Heart left ventricle (tissue), 16 donors: ENCODE measurements around the gene SPTA1. TPM values are rescaled to one million over a fixed set of nuclear protein-coding genes. Genes with fewer than 3 reads are reported as not detected.

Experiments used
- ATAC-seq, 4 donors: fragments of 200-7000 bp; cut with Tn5 transposase; one replicate each; pipeline ENCODE4 v1.9.1; 2020 to 2022; ENCODE audit warnings: moderate library complexity in 4 of 4, mild to moderate bottlenecking in 3 of 4, moderate number of reproducible peaks in 1 of 4
- DNase-seq, 5 donors: peaks; one replicate each; pipeline ENCODE4 v3.0.0-alpha.2; 2020
- H3K27ac ChIP-seq, 12 donors: fragments of 200-600 bp; sonication (generic) in 4 of 12; one replicate each; pipeline versions ENCODE4 v1.5.0 to v1.8.0; 2016 to 2022; ENCODE audit warnings: mild to moderate bottlenecking in 2 of 12
- H3K27me3 ChIP-seq, 9 donors: fragments of 200-600 bp; sonication (generic) in 2 of 9; one replicate each; pipeline versions ENCODE4 v1.5.1 to v1.8.0; 2016 to 2022; ENCODE audit warnings: mild to moderate bottlenecking in 3 of 9
- H3K36me3 ChIP-seq, 9 donors: fragments of 200-600 bp; sonication (generic) in 2 of 9; one replicate each; pipeline versions ENCODE4 v1.5.0 to v1.8.0; 2018 to 2022; ENCODE audit warnings: mild to moderate bottlenecking in 2 of 9
- H3K4me1 ChIP-seq, 12 donors: fragments of 200-600 bp; sonication (generic) in 4 of 12; one replicate each; pipeline versions ENCODE4 v1.5.0 to v1.8.0; 2016 to 2022; ENCODE audit warnings: mild to moderate bottlenecking in 3 of 12
- H3K4me3 ChIP-seq, 12 donors: fragments of 200-600 bp; sonication (generic) in 4 of 12; one replicate each; pipeline versions ENCODE4 v1.5.0 to v1.8.0; 2017 to 2022; ENCODE audit warnings: mild to moderate bottlenecking in 9 of 12, moderate library complexity in 4 of 12
- H3K9me3 ChIP-seq, 12 donors: fragments of 200-600 bp; sonication (generic) in 4 of 12; one replicate each; pipeline versions ENCODE4 v1.5.0 to v1.8.0; 2016 to 2022; ENCODE audit warnings: mild to moderate bottlenecking in 1 of 12
- CTCF ChIP-seq, 12 donors: fragments of 200-600 bp; sonication (generic) in 4 of 12; IDR thresholded peaks; one replicate each; pipeline versions ENCODE4 v1.5.0 to v1.8.0; 2018 to 2022; ENCODE audit warnings: antibody characterized with exemption in 12 of 12, mild to moderate bottlenecking in 5 of 12
- POLR2A ChIP-seq, 2 donors: fragments of 450-650 bp; IDR thresholded peaks; one replicate each; pipeline ENCODE4 v1.6.1; 2017; ENCODE audit warnings: antibody characterized with exemption in 2 of 2, mild to moderate bottlenecking in 2 of 2, moderate library complexity in 2 of 2
- WGBS, 4 donors: extraction: QIAGEN DNeasy Blood & Tissue Kit in 2 of 4; methylation state at CpG; one replicate each; pipeline versions ENCODE4 v1.1.5 to v1.1.7; 2013 to 2018; 5-methylcytosine and 5-hydroxymethylcytosine counted together
- intact Hi-C, 10 donors: fragments of 100-400 bp; cut with DNase I; formaldehyde crosslinking; loops; one replicate each; pipeline versions ENCODE4 v1.11.1 to v1.14.2; 2022
- polyA plus RNA-seq, 2 donors: library from polyadenylated mRNA; stranded (reverse); fragments of 200-250 nt; gene quantifications; one replicate each; pipeline ENCODE4 v1.2.3, GENCODE V29; 2013
- total RNA-seq, 9 donors: library from RNA; depleted of rRNA in 2 of 9; stranded (reverse); fragments of >200 nt in 2 of 9; fragmentation: NEBNext Ultra II Directional in 3 of 9; extraction: Animal tissue kit (Norgen Biotek cat#: 25700) in 3 of 9; gene quantifications; one replicate each; pipeline versions ENCODE4 v1.1.0 to v1.2.4, GENCODE V29; 2016 to 2023
- donor health status: ischemic (EF 13 %, LVEDD 7.1; RV severe dilation, severe dysfunction).
- donor health status: healthy with polysubstance abuse.
- donor health status: DM: no; HTN: yes; CAD: no.
- donor health status: DM: no; HTN: no; CAD: no.
- donor health status: ischemic (EF 25% LVEDD 6.9; RV normal size, moderate dysfunction).
- donor health status: ischemic (EF 25% LVEDD 5.7; RV mildly dilated, moderate dysfunction).
- donor health status: healthy.
- donor health status: DM: yes; HTN: yes; CAD: no.
- donor health status: ischemic (EF 35%, LVEDD 5.7; RV mildly dilated, moderate dysfunction).
- donor health status: nonischemic (EF 11% LVEDD 7.7; RV severe dilation, severe dysfunction).
- donor health status: DM: yes; HTN: yes; CAD: no.
- donor health status: PGD.
- donor health status: ischemic (EF 29% LVEDD 5.4; RV normal size, mild dysfunction).
- donor health status: nonischemic (EF 23%, LVEDD 6.1; RV moderate dilation, normal function).

The SPTA1 gene
- total and polyA plus RNA-seq, 11 donors = 0.06 to 0.99 (median 0.19) TPM; not detected in 5

GRCh38 chr1:158570480-158570879 is 116.0 kb downstream of the SPTA1 start, which contains the start of gene OR6P1:
Gene OR6P1 (minus strand): TSS chr1:158570580. CDS start chr1:158563604, 6,976 bp downstream.
- TF ChIP-seq CTCF (IDR thresholded peaks at IDR 0.05) (no peak), POLR2A (IDR thresholded peaks at IDR 0.05) (no peak)
- DNase-seq (no peak), ATAC-seq (no peak)
- 72 to 84% (median 76%) methylated on average over 3 of the region's 3 CpGs for WGBS, 4 donors
- no peak within 1 kb of the TSS for H3K27ac ChIP-seq
- no peak within 1 kb of the TSS for H3K4me3 ChIP-seq
- H3K36me3 ChIP-seq = no peaks in the 10 kb centered on the region
- intact Hi-C loops = no loop called here
- H3K27me3 ChIP-seq = no peaks in the 10 kb centered on the region
- no peaks in the 10 kb centered on the region for H3K4me1 ChIP-seq
- H3K9me3 ChIP-seq = no peaks in the 10 kb centered on the region

DNA sequence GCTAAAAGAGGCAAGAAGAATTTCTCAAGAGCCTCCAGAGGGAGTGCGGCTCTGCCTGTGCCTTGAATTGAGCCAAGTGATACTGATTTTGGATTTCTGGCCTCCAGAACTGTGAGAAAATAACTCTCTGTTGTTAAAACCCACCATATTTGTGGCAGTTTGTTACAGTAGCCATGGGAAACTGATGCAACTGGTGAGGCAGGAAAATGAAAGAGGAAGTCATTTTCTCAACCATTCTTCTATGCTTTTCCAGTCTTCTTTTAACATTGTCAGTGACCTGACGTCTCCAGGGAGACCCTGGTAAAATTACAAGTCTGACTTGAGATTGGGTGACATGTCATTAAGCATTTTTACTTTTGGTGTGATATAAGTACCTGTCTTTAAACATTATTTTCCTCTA is 121.9 kb downstream of the SPTA1 start:
- intact Hi-C loops = no loop called here
- WGBS, 4 donors = 62 to 71% (median 67%) methylated on average over 2 of the region's 2 CpGs
- H3K4me3 ChIP-seq = no peak overlapping the region

GRCh38 chr1:158563853-158564252 is 122.7 kb downstream of the SPTA1 start:
- WGBS, 4 donors = 74 to 84% (median 79%) methylated on average over 2 of the region's 2 CpGs
- TF ChIP-seq POLR2A (IDR thresholded peaks at IDR 0.05) = no peak
- TF ChIP-seq CTCF (IDR thresholded peaks at IDR 0.05) = no peak
- intact Hi-C loops = no loop called here
- no peaks in the 10 kb centered on the region for H3K36me3 ChIP-seq
- no peak for DNase-seq
- H3K27ac ChIP-seq = no peak overlapping the region
- no peaks in the 10 kb centered on the region for H3K27me3 ChIP-seq
- no peak overlapping the region for H3K4me3 ChIP-seq
- peaks cover 0 to 8% (median 0%) of the 10 kb centered on the region in 12 donors for H3K4me1 ChIP-seq
- ATAC-seq = no peak
- no peaks in the 10 kb centered on the region for H3K9me3 ChIP-seq

More for the DNA sequence above, 121.9 kb downstream of the SPTA1 start:
- no peaks in the 10 kb centered on the region for H3K36me3 ChIP-seq
- H3K4me1 ChIP-seq = peaks cover 0 to 8% (median 0%) of the 10 kb centered on the region in 12 donors
- TF ChIP-seq CTCF (IDR thresholded peaks at IDR 0.05) (no peak), POLR2A (IDR thresholded peaks at IDR 0.05) (no peak)
- H3K27ac ChIP-seq = no peak overlapping the region
- H3K9me3 ChIP-seq = no peaks in the 10 kb centered on the region
- DNase-seq (no peak), ATAC-seq (no peak)
- H3K27me3 ChIP-seq = no peaks in the 10 kb centered on the region

Other genes starting within 250 kb of the SPTA1 start
- gene OR10K1, start 224.9 kb downstream of the SPTA1 start, total RNA-seq = not detected
- not detected for gene OR10K1, start 224.9 kb downstream of the SPTA1 start, polyA plus RNA-seq
- gene OR10R2, start 214.5 kb downstream of the SPTA1 start, total RNA-seq = not detected
- gene OR10R2, start 214.5 kb downstream of the SPTA1 start, polyA plus RNA-seq = not detected
- gene OR6Y1, start 132.3 kb downstream of the SPTA1 start, total RNA-seq = not detected
- not detected for gene OR6Y1, start 132.3 kb downstream of the SPTA1 start, polyA plus RNA-seq
- gene OR6P1, start 116.1 kb downstream of the SPTA1 start, total RNA-seq = not detected
- not detected for gene OR6P1, start 116.1 kb downstream of the SPTA1 start, polyA plus RNA-seq
- gene OR10X1, start 106.8 kb downstream of the SPTA1 start, total RNA-seq = not detected
- not detected for gene OR10X1, start 106.8 kb downstream of the SPTA1 start, polyA plus RNA-seq
- not detected for gene OR10Z1, start 81.4 kb downstream of the SPTA1 start, total RNA-seq
- gene OR10Z1, start 81.4 kb downstream of the SPTA1 start, polyA plus RNA-seq = not detected
- gene OR6K2, start 13.9 kb upstream of the SPTA1 start, total RNA-seq = not detected
- not detected for gene OR6K2, start 13.9 kb upstream of the SPTA1 start, polyA plus RNA-seq
- gene OR6K3, start 34.0 kb upstream of the SPTA1 start, total RNA-seq = not detected
- gene OR6K3, start 34.0 kb upstream of the SPTA1 start, polyA plus RNA-seq = not detected
- not detected for gene OR6K6, start 68.0 kb upstream of the SPTA1 start, total RNA-seq
- not detected for gene OR6K6, start 68.0 kb upstream of the SPTA1 start, polyA plus RNA-seq
- gene OR6N1, start 85.5 kb upstream of the SPTA1 start, total RNA-seq = not detected
- gene OR6N1, start 85.5 kb upstream of the SPTA1 start, polyA plus RNA-seq = not detected
- not detected for gene OR6N2, start 94.5 kb upstream of the SPTA1 start, total RNA-seq
- not detected for gene OR6N2, start 94.5 kb upstream of the SPTA1 start, polyA plus RNA-seq
- gene MNDA, start 144.6 kb upstream of the SPTA1 start, total RNA-seq = 10 to 100 TPM in 2 of 9 donors, 1 to 10 TPM in 7; 1.6 to 38.0 (median 3.3) TPM
- 1 to 10 TPM; 1.1 to 1.8 TPM for gene MNDA, start 144.6 kb upstream of the SPTA1 start, polyA plus RNA-seq
- gene PYHIN1, start 244.8 kb upstream of the SPTA1 start, total RNA-seq = 1 to 10 TPM in 2 of 9 donors, under 1 TPM in 2, not detected in 5; 0.23 to 3.1 (median 0.73) TPM
- under 1 TPM; 0.07 to 0.15 TPM for gene PYHIN1, start 244.8 kb upstream of the SPTA1 start, polyA plus RNA-seq